HCT116 (cell line): ENCODE results near the gene PYROXD2.
A peak's percentile ranks its signal among the peaks of the same experiment; 100 is the strongest.

Experiments
- CEBPB ChIP-seq: IDR thresholded peaks from 2 replicates; pipeline ENCODE4 v1.6.1; 2012; ENCODE audit warnings: low read depth
- ELF1 ChIP-seq: IDR thresholded peaks from 2 replicates; pipeline ENCODE4 v1.6.1; 2012; ENCODE audit warnings: low read depth, borderline replicate concordance
- EZH2 ChIP-seq: fragments of 200-600 bp; sonication (generic); IDR thresholded peaks from 2 replicates; pipeline ENCODE4 v1.6.1; 2017; ENCODE audit warnings: antibody characterized with exemption, mixed run types
- EZH2phosphoT487 ChIP-seq: fragments of 200-600 bp; IDR thresholded peaks from 2 replicates; pipeline ENCODE4 v1.6.1; 2018; ENCODE audit warnings: antibody characterized with exemption, borderline replicate concordance
- POLR2A ChIP-seq: IDR thresholded peaks from 2 replicates; pipeline ENCODE4 v1.7.0; 2011; ENCODE audit warnings: borderline replicate concordance; ENCODE audit not compliant: insufficient read depth, insufficient read length; ENCODE audit errors: extremely low read depth
- RAD21 ChIP-seq: IDR thresholded peaks from 2 replicates; pipeline ENCODE4 v1.6.1; 2012; ENCODE audit warnings: low read depth, mild to moderate bottlenecking
- SIN3A ChIP-seq: IDR thresholded peaks from 2 replicates; pipeline ENCODE4 v1.6.1; 2012; ENCODE audit warnings: low read depth
- TF ChIP-seq, protein P1 (sequence below): IDR thresholded peaks from 2 replicates; pipeline ENCODE4 v1.6.1; 2012; ENCODE audit warnings: low read depth
- TF ChIP-seq, protein P2 (sequence below), 3 experiments: fragments of 200-600 bp in 1 of 3; sonication (generic) in 1 of 3; IDR thresholded peaks in 2 of 3; conservative IDR thresholded peaks in 1 of 3; 2 replicates each; pipeline ENCODE4 v1.5.1; 2012 to 2017; ENCODE audit warnings: low read depth in 2 of 3, low read length in 2 of 3, antibody characterized with exemption in 1 of 3, borderline replicate concordance in 1 of 3, control low read depth in 1 of 3, mild to moderate bottlenecking in 1 of 3, mixed read lengths in 1 of 3, mixed run types in 1 of 3, moderate library complexity in 1 of 3; ENCODE audit not compliant: insufficient read depth in 1 of 3

DNA sequence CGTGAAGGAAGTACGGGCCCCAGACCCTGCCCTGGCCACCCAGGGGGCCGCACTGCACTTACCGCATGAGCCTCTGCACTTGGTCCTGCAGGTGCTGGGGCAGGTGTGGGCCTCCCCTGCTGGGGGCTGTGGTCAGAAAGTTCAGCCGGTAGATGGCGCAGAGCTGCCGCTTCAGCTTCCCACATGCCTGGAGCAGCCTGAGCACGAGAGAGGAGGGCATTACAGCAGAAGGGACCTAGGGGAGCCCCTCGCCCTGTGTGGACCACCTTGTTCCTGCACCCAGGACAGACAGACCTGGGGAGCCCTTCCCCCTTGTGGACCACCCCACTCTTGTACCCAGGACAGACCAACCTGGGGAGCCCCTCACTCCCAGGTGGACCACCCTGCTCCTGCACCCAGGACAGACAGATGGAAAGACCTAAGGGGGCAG, 8.7 kb upstream of the PYROXD2 start:
- no peak for TF ChIP-seq POLR2A
- TF ChIP-seq, protein P1, sequence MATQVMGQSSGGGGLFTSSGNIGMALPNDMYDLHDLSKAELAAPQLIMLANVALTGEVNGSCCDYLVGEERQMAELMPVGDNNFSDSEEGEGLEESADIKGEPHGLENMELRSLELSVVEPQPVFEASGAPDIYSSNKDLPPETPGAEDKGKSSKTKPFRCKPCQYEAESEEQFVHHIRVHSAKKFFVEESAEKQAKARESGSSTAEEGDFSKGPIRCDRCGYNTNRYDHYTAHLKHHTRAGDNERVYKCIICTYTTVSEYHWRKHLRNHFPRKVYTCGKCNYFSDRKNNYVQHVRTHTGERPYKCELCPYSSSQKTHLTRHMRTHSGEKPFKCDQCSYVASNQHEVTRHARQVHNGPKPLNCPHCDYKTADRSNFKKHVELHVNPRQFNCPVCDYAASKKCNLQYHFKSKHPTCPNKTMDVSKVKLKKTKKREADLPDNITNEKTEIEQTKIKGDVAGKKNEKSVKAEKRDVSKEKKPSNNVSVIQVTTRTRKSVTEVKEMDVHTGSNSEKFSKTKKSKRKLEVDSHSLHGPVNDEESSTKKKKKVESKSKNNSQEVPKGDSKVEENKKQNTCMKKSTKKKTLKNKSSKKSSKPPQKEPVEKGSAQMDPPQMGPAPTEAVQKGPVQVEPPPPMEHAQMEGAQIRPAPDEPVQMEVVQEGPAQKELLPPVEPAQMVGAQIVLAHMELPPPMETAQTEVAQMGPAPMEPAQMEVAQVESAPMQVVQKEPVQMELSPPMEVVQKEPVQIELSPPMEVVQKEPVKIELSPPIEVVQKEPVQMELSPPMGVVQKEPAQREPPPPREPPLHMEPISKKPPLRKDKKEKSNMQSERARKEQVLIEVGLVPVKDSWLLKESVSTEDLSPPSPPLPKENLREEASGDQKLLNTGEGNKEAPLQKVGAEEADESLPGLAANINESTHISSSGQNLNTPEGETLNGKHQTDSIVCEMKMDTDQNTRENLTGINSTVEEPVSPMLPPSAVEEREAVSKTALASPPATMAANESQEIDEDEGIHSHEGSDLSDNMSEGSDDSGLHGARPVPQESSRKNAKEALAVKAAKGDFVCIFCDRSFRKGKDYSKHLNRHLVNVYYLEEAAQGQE = no peak
- no peak for TF ChIP-seq EZH2phosphoT487
- TF ChIP-seq CEBPB = no peak
- peak; percentile 42; the same call in 1 of the 2 replicates for TF ChIP-seq RAD21
- no peak for TF ChIP-seq SIN3A
- TF ChIP-seq EZH2 = no peak
- TF ChIP-seq, protein P2, sequence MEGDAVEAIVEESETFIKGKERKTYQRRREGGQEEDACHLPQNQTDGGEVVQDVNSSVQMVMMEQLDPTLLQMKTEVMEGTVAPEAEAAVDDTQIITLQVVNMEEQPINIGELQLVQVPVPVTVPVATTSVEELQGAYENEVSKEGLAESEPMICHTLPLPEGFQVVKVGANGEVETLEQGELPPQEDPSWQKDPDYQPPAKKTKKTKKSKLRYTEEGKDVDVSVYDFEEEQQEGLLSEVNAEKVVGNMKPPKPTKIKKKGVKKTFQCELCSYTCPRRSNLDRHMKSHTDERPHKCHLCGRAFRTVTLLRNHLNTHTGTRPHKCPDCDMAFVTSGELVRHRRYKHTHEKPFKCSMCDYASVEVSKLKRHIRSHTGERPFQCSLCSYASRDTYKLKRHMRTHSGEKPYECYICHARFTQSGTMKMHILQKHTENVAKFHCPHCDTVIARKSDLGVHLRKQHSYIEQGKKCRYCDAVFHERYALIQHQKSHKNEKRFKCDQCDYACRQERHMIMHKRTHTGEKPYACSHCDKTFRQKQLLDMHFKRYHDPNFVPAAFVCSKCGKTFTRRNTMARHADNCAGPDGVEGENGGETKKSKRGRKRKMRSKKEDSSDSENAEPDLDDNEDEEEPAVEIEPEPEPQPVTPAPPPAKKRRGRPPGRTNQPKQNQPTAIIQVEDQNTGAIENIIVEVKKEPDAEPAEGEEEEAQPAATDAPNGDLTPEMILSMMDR (IDR thresholded peaks at IDR 0.05 in 2 of 3, conservative IDR thresholded peaks at IDR 0.05 in 1 of 3; ENCODE audit: borderline replicate concordance in 1 of 3, insufficient read depth in 1 of 3, low read depth in 2 of 3, low read length in 2 of 3) = peak in 2 of 3 experiments; percentile 48 to 55; a peak in 4 of 6 replicates
- no peak for TF ChIP-seq ELF1
